SIG-M5 treated with dmso at 0.1 percent for 504 hours (cell line): ENCODE results near the gene ENPP7.

ENCODE experiments used
- DNase-seq: peaks from one replicate; lab custom pipeline; 2025; ENCODE audit not compliant: unreplicated experiment; lab: John Stamatoyannopoulos, UW

Gene ENPP7

GRCh38 chr17:79730769-79731483, at the start of gene ENPP7:
TSS of gene ENPP7 (plus strand) at chr17:79730943. CDS start at chr17:79731140, 197 bp downstream.
- no peak for DNase-seq

- DNase-seq = no peak
Observed at GRCh38 chr17:79681101-79681621, 49.6 kb upstream of the ENPP7 start.

GRCh38 chr17:79681628-79682261, 49.0 kb upstream of the ENPP7 start:
- DNase-seq = no peak

GRCh38 chr17:79683365-79683764, 47.4 kb upstream of the ENPP7 start:
- no peak for DNase-seq

GRCh38 chr17:79684132-79684985, 46.4 kb upstream of the ENPP7 start:
- DNase-seq = no peak

- DNase-seq = no peak
Observed at GRCh38 chr17:79685121-79685520, 45.6 kb upstream of the ENPP7 start.

GRCh38 chr17:79686476-79686875, 44.3 kb upstream of the ENPP7 start:
- no peak for DNase-seq

GRCh38 chr17:79690466-79690865, 40.3 kb upstream of the ENPP7 start:
- DNase-seq = no peak

- DNase-seq = no peak
Observed at GRCh38 chr17:79690988-79691836, 39.5 kb upstream of the ENPP7 start.

- DNase-seq = no peak
Observed at GRCh38 chr17:79691931-79692330, 38.8 kb upstream of the ENPP7 start.

- DNase-seq = no peak
Observed at GRCh38 chr17:79693419-79693818, 37.3 kb upstream of the ENPP7 start.

- DNase-seq = no peak
Observed at GRCh38 chr17:79695293-79695790, 35.4 kb upstream of the ENPP7 start.

- DNase-seq = no peak
Observed at GRCh38 chr17:79695797-79696609, 34.7 kb upstream of the ENPP7 start.

GRCh38 chr17:79696610-79696982, 34.1 kb upstream of the ENPP7 start:
- DNase-seq = no peak

- no peak for DNase-seq
Observed at GRCh38 chr17:79698146-79698846, 32.4 kb upstream of the ENPP7 start.

GRCh38 chr17:79699386-79700036, 31.2 kb upstream of the ENPP7 start:
- no peak for DNase-seq

- DNase-seq = no peak
Observed at GRCh38 chr17:79700592-79700991, 30.2 kb upstream of the ENPP7 start.

- no peak for DNase-seq
Observed at GRCh38 chr17:79702034-79702433, 28.7 kb upstream of the ENPP7 start.
